SK-N-SH (cell line): ENCODE results near the gene SLC22A7. TPM values are rescaled to one million over a fixed set of nuclear protein-coding genes. Genes with fewer than 3 reads are reported as not detected.

Experiments used
- CTCF ChIA-PET: fragments of 300-600, 350-600 bp; formaldehyde crosslinking; extraction: SDS; loops from one replicate; lab custom pipeline; 2021; lab: Yijun Ruan, JAX
- POLR2A ChIA-PET: fragments of 350-600 bp; sonication (Branson Sonifier 250); formaldehyde crosslinking; extraction: SDS; loops from one replicate; lab custom pipeline; 2020; ENCODE audit warnings: antibody characterized with exemption, inconsistent platforms; lab: Yijun Ruan, JAX
- DNase-seq: peaks from one replicate; pipeline ENCODE4 v3.0.0; 2012
- H2AFZ ChIP-seq: fragments of 200-600 bp; sonication (generic); 2 replicates; pipeline ENCODE4 v1.8.1; 2016; ENCODE audit warnings: antibody characterized with exemption, mild to moderate bottlenecking, low read depth
- H3F3A ChIP-seq: fragments of 200-600 bp; sonication (generic); replicated peaks from 2 replicates; pipeline ENCODE3; 2016; ENCODE audit warnings: antibody characterized with exemption, mild to moderate bottlenecking; ENCODE audit not compliant: insufficient read depth
- H3K27ac ChIP-seq, 2 experiments: fragments of 200-500 bp in 1 of 2; fragments of 200-600 bp in 1 of 2; sonication (Bioruptor generic) in 1 of 2; sonication (generic), shearing (Covaris generic) in 1 of 2; 2 replicates each; pipeline versions ENCODE4 v1.5.1 to v1.6.1; 2014 to 2016; ENCODE audit warnings: low read depth in 2 of 2, inconsistent platforms in 1 of 2, low read length in 1 of 2, mild to moderate bottlenecking in 1 of 2, mixed read lengths in 1 of 2
- H3K27me3 ChIP-seq: fragments of 200-600 bp; sonication (generic), shearing (Covaris generic); 2 replicates; pipeline ENCODE4 v1.6.1; 2016; ENCODE audit warnings: mixed run types; ENCODE audit not compliant: insufficient read depth
- H3K36me3 ChIP-seq, 2 experiments: fragments of 200-500 bp in 1 of 2; fragments of 200-600 bp in 1 of 2; sonication (Bioruptor generic) in 1 of 2; sonication (generic) in 1 of 2; replicated peaks in 1 of 2; 2 replicates each; pipeline versions ENCODE3 to v1.5.1; 2014 to 2016; ENCODE audit warnings: low read length in 1 of 2, mild to moderate bottlenecking in 1 of 2; ENCODE audit not compliant: insufficient read depth in 2 of 2, control insufficient read depth in 1 of 2
- H3K4me1 ChIP-seq, 2 experiments: fragments of 200-500 bp in 1 of 2; fragments of 200-600 bp in 1 of 2; sonication (Bioruptor generic) in 1 of 2; sonication (generic), shearing (Covaris generic) in 1 of 2; 2 replicates each; pipeline versions ENCODE4 v1.5.1 to v1.6.1; 2014 to 2016; ENCODE audit warnings: low read depth in 1 of 2, low read length in 1 of 2, mixed run types in 1 of 2; ENCODE audit not compliant: insufficient read depth in 2 of 2, control insufficient read depth in 1 of 2
- H3K4me2 ChIP-seq: fragments of 200-600 bp; sonication (generic), shearing (Covaris generic); 2 replicates; pipeline ENCODE4 v1.6.1; 2017; ENCODE audit warnings: mixed run types
- H3K4me3 ChIP-seq, 2 experiments: fragments of 200-500 bp in 1 of 2; fragments of 200-600 bp in 1 of 2; sonication (Bioruptor generic) in 1 of 2; sonication (generic), shearing (Covaris generic) in 1 of 2; 2 replicates each; pipeline versions ENCODE4 v1.5.1 to v1.8.1; 2014 to 2016; ENCODE audit warnings: low read depth in 2 of 2, inconsistent platforms in 1 of 2, low read length in 1 of 2, mild to moderate bottlenecking in 1 of 2, mixed read lengths in 1 of 2, moderate library complexity in 1 of 2
- H3K79me2 ChIP-seq: fragments of 200-600 bp; sonication (generic); 2 replicates; pipeline ENCODE4 v1.8.1; 2017; ENCODE audit warnings: mild to moderate bottlenecking; ENCODE audit not compliant: insufficient read depth
- H3K9ac ChIP-seq: fragments of 200-600 bp; sonication (generic); 2 replicates; pipeline ENCODE4 v1.6.1; 2017; ENCODE audit warnings: mixed run types
- H3K9me2 ChIP-seq: fragments of 200-600 bp; sonication (generic); 2 replicates; pipeline ENCODE4 v1.6.1; 2017; ENCODE audit warnings: mixed run types
- H3K9me3 ChIP-seq: fragments of 200-600 bp; sonication (generic); 2 replicates; pipeline ENCODE4 v1.6.1; 2017; ENCODE audit warnings: mixed run types, mild to moderate bottlenecking, moderate library complexity
- H4K20me1 ChIP-seq: fragments of 200-600 bp; sonication (generic); 2 replicates; pipeline ENCODE4 v1.6.1; 2017; ENCODE audit warnings: mild to moderate bottlenecking, mixed run types; ENCODE audit not compliant: insufficient read depth
- EP300 ChIP-seq, 2 experiments: IDR thresholded peaks; 2 replicates each; pipeline versions ENCODE4 v1.4.0 to v1.6.1; 2012; ENCODE audit warnings: borderline replicate concordance in 1 of 2, low read depth in 1 of 2, low read length in 1 of 2
- EZH2phosphoT487 ChIP-seq: fragments of 200-600 bp; sonication (generic); IDR thresholded peaks from 2 replicates; pipeline ENCODE4 v1.6.1; 2017; ENCODE audit warnings: low read depth, mixed run types, mild to moderate bottlenecking, antibody characterized with exemption, moderate library complexity, borderline replicate concordance
- GATA2 ChIP-seq: sonication (generic); formaldehyde crosslinking; IDR thresholded peaks from 2 replicates; pipeline ENCODE4 v1.5.0; 2020; ENCODE audit warnings: mild to moderate bottlenecking, missing genetic modification reagents
- MEF2A ChIP-seq: IDR thresholded peaks from 2 replicates; pipeline ENCODE4 v1.4.0; 2012; ENCODE audit warnings: low read depth, borderline replicate concordance
- MXI1 ChIP-seq: IDR thresholded peaks from 2 replicates; pipeline ENCODE4 v1.6.1; 2012; ENCODE audit warnings: mild to moderate bottlenecking, low read depth, low read length, improper control_type of control experiment
- NFIC ChIP-seq: IDR thresholded peaks from 2 replicates; pipeline ENCODE4 v1.4.0; 2012; ENCODE audit warnings: borderline replicate concordance
- NRF1 ChIP-seq: IDR thresholded peaks from 2 replicates; pipeline ENCODE4 v1.6.1; 2012; ENCODE audit warnings: low read depth, mild to moderate bottlenecking, low read length
- POLR2AphosphoS5 ChIP-seq: IDR thresholded peaks from 2 replicates; pipeline ENCODE4 v1.6.1; 2012; ENCODE audit warnings: low read depth, low read length
- RAD21 ChIP-seq: IDR thresholded peaks from 2 replicates; pipeline ENCODE4 v1.6.1; 2012; ENCODE audit warnings: mild to moderate bottlenecking, low read length
- RCOR1 ChIP-seq: fragments of 150-350 bp; IDR thresholded peaks from 2 replicates; pipeline ENCODE4 v1.6.1; 2017; ENCODE audit warnings: antibody characterized with exemption, low read length
- RFX5 ChIP-seq: IDR thresholded peaks from 2 replicates; pipeline ENCODE4 v1.6.1; 2012; ENCODE audit warnings: mild to moderate bottlenecking, improper control_type of control experiment, low read length
- SIN3A ChIP-seq: IDR thresholded peaks from 2 replicates; pipeline ENCODE4 v1.6.1; 2012; ENCODE audit warnings: low read depth, mild to moderate bottlenecking, low read length, moderate library complexity, borderline replicate concordance
- SMC3 ChIP-seq: IDR thresholded peaks from 2 replicates; pipeline ENCODE4 v1.6.1; 2012; ENCODE audit warnings: low read depth, low read length, improper control_type of control experiment
- TEAD4 ChIP-seq: IDR thresholded peaks from 2 replicates; pipeline ENCODE4 v1.4.0; 2012; ENCODE audit warnings: mild to moderate bottlenecking, borderline replicate concordance; ENCODE audit not compliant: insufficient read depth
- WGBS: methylation state at CpG from one replicate; pipeline ENCODE4 v1.1.6; 2017; ENCODE audit warnings: low lambda C conversion rate; 5-methylcytosine and 5-hydroxymethylcytosine counted together
- polyA plus RNA-seq, 3 experiments: library from polyadenylated mRNA; depleted of rRNA; stranded (reverse); fragments of >200 nt; gene quantifications; 2 replicates each; pipeline ENCODE4 v1.2.3, GENCODE V29; 2012
- TF ChIP-seq, protein P1 (sequence below): IDR thresholded peaks from 2 replicates; pipeline ENCODE4 v1.4.0; 2012; ENCODE audit warnings: low read depth, borderline replicate concordance
- TF ChIP-seq, protein P2 (sequence below): IDR thresholded peaks from 2 replicates; pipeline ENCODE4 v1.4.0; 2012; ENCODE audit warnings: low read depth, borderline replicate concordance
- TF ChIP-seq, protein P3 (sequence below): fragments of 200-600 bp; sonication (generic); IDR thresholded peaks from 2 replicates; pipeline ENCODE4 v1.6.1; 2017; ENCODE audit warnings: antibody characterized with exemption, mild to moderate bottlenecking, moderate library complexity

The SLC22A7 gene, protein sequence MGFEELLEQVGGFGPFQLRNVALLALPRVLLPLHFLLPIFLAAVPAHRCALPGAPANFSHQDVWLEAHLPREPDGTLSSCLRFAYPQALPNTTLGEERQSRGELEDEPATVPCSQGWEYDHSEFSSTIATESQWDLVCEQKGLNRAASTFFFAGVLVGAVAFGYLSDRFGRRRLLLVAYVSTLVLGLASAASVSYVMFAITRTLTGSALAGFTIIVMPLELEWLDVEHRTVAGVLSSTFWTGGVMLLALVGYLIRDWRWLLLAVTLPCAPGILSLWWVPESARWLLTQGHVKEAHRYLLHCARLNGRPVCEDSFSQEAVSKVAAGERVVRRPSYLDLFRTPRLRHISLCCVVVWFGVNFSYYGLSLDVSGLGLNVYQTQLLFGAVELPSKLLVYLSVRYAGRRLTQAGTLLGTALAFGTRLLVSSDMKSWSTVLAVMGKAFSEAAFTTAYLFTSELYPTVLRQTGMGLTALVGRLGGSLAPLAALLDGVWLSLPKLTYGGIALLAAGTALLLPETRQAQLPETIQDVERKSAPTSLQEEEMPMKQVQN
- not detected in 2 replicates for polyA plus RNA-seq (2012; rRNA removed)
- 0.04 TPM in 1 of 2 replicates, not detected in the other for polyA plus RNA-seq (2012; cell fraction: cytosol; rRNA removed)
- 0.06 and 0.07 TPM in 2 replicates for polyA plus RNA-seq (2012; cell fraction: nucleus; rRNA removed)

DNA sequence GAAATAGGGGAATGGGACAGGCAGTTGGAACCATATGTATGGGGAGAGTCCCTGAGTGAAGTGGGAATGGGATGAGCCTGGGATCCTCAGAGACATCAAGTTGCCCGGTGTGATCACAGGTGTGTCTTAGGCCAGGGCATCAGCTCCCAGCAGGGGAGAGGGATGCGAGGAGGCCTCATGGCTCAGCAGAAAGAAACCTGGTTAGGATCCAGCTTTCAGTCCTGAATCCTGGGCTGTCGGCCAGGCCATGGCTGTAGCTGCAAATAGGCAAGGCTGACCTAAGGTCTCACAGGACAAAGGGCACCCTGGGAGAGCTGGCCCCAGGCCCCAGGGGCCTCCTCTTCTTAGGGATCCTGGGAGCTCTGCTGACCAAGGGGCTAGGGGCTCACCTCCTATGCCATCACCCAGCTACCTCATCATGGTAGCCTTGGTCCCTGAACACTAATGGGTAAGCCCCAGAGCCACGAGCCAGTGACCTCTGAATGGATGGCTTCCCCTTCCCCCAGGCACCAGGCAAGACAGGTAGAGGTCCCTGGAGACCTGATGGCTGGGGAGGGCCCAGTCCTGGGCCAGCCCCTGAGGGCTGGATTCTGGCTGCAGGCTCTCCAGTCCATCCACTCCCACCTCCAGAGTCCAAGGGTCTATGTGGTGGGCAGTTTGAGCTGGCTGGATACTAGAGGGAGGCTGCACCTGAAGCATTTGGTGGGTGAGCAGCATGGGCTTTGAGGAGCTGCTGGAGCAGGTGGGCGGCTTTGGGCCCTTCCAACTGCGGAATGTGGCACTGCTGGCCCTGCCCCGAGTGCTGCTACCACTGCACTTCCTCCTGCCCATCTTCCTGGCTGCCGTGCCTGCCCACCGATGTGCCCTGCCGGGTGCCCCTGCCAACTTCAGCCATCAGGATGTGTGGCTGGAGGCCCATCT is at the start of gene SLC22A7:
Gene SLC22A7 (plus strand): TSS at position 617 of the 921 bp plus-strand sequence. CDS start 99 bp downstream, at position 716.
- CTCF ChIA-PET, result interaction anchor here (0.7 to 2.8 kb wide), 5 partner anchors 10 to 68 kb away, joined by 3 to 16 read pairs (median 7); partner anchors contain the start of gene DNPH1
- no peak for DNase-seq

DNA sequence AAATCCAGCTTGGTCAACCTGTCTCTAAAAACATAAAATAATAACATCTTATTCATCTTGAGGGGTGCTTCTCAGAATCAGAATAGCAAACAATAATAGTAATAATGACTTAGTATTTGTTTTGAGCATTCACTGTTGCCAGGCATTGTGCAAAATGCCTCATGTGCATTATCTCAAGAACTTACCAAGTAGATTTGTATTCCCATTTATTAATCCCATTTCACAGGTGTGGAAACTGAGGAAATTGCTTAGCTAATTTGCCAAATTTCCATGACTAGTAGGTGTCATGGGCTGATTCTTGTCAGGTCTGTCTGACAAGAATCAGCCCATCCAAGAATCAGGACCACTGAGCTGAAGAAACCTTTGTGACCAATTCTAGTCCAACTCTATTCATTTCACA is 49.3 kb upstream of the SLC22A7 start:
- Histone ChIP-seq H4K20me1 (no peaks in the 10 kb centered on the region), H3K27ac (no peak overlapping the region), H3K9me2 (no peaks in the 10 kb centered on the region), H3K4me2 (no peak overlapping the region), H3F3A (no peaks in the 10 kb centered on the region), H2AFZ (no peak overlapping the region), H3K9me3 (no peaks in the 10 kb centered on the region), H3K36me3 (no peaks in the 10 kb centered on the region), H3K79me2 (no peaks in the 10 kb centered on the region), H3K4me1 (peaks cover 0 to 25% of the 10 kb centered on the region in 2 experiments; a peak in 1 of 4 replicates), H3K4me3 (no peak overlapping the region), H3K9ac (no peak overlapping the region), H3K27me3 (no peaks in the 10 kb centered on the region)
- ChIA-PET POLR2A (no interaction called here), CTCF (interaction anchor here (1.7 kb wide), 1 partner anchor 19 kb away, joined by 9 read pairs; the partner anchor contains the start of gene DNPH1)
- no peak for DNase-seq
- TF ChIP-seq, protein P1, sequence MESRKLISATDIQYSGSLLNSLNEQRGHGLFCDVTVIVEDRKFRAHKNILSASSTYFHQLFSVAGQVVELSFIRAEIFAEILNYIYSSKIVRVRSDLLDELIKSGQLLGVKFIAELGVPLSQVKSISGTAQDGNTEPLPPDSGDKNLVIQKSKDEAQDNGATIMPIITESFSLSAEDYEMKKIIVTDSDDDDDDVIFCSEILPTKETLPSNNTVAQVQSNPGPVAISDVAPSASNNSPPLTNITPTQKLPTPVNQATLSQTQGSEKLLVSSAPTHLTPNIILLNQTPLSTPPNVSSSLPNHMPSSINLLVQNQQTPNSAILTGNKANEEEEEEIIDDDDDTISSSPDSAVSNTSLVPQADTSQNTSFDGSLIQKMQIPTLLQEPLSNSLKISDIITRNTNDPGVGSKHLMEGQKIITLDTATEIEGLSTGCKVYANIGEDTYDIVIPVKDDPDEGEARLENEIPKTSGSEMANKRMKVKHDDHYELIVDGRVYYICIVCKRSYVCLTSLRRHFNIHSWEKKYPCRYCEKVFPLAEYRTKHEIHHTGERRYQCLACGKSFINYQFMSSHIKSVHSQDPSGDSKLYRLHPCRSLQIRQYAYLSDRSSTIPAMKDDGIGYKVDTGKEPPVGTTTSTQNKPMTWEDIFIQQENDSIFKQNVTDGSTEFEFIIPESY, result no peak
- TF ChIP-seq RAD21 (no peak), SIN3A (no peak), RCOR1 (no peak), TEAD4 (no peak), GATA2 (CRISPR knock-in tag) (no peak), NFIC (no peak), EZH2phosphoT487 (no peak), MXI1 (no peak), RFX5 (no peak), MEF2A (no peak), POLR2AphosphoS5 (no peak), EP300 (IDR thresholded peaks at IDR 0.05; ENCODE audit: borderline replicate concordance in 1 of 2, low read depth in 1 of 2, low read length in 1 of 2) (no peak), NRF1 (no peak)
- TF ChIP-seq, protein P2, sequence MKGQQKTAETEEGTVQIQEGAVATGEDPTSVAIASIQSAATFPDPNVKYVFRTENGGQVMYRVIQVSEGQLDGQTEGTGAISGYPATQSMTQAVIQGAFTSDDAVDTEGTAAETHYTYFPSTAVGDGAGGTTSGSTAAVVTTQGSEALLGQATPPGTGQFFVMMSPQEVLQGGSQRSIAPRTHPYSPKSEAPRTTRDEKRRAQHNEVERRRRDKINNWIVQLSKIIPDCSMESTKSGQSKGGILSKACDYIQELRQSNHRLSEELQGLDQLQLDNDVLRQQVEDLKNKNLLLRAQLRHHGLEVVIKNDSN, result no peak

More for the DNA sequence above, at the start of gene SLC22A7:
- Histone ChIP-seq H3K79me2 (no peaks in the 10 kb centered on the region), H3K9me3 (no peaks in the 10 kb centered on the region), H3K27ac (no peak within 1 kb of the TSS), H3K4me1 (peaks cover 0 to 10% of the 10 kb centered on the region in 2 experiments; a peak in 1 of 4 replicates), H3K9me2 (no peaks in the 10 kb centered on the region), H3K27me3 (peaks cover 6% of the 10 kb centered on the region; the same call in 1 of the 2 replicates), H3K4me3 (no peak within 1 kb of the TSS), H3K36me3 (no peaks in the 10 kb centered on the region), H4K20me1 (no peaks in the 10 kb centered on the region), H3K9ac (no peak within 1 kb of the TSS), H3F3A (no peaks in the 10 kb centered on the region), H3K4me2 (no peak within 1 kb of the TSS), H2AFZ (no peak within 1 kb of the TSS)
- TF ChIP-seq SMC3 (no peak), GATA2 (CRISPR knock-in tag) (no peak), NRF1 (no peak), RCOR1 (no peak)
- TF ChIP-seq, protein P3, sequence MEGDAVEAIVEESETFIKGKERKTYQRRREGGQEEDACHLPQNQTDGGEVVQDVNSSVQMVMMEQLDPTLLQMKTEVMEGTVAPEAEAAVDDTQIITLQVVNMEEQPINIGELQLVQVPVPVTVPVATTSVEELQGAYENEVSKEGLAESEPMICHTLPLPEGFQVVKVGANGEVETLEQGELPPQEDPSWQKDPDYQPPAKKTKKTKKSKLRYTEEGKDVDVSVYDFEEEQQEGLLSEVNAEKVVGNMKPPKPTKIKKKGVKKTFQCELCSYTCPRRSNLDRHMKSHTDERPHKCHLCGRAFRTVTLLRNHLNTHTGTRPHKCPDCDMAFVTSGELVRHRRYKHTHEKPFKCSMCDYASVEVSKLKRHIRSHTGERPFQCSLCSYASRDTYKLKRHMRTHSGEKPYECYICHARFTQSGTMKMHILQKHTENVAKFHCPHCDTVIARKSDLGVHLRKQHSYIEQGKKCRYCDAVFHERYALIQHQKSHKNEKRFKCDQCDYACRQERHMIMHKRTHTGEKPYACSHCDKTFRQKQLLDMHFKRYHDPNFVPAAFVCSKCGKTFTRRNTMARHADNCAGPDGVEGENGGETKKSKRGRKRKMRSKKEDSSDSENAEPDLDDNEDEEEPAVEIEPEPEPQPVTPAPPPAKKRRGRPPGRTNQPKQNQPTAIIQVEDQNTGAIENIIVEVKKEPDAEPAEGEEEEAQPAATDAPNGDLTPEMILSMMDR, result no peak
- POLR2A ChIA-PET, result interaction anchor here (0.6 kb wide), 1 partner anchor 745 kb away, joined by 3 read pairs; no protein-coding TSS in a partner anchor
- 73% methylated on average over 5 of the region's 10 CpGs for WGBS
